Stimulated activated CD4-positive, alpha-beta T cell treated with anti-CD3 and anti-CD28 coated beads, Interleukin-1b, Interleukin-23, amount 100 ng/mL, for 48 hours (primary cell): Measurements from ENCODE around the gene PATL1.
A peak's percentile ranks its signal among the peaks of the same experiment; 100 is the strongest.
"Not testable (repeated sequence)": the region's sequence is repeated elsewhere in the genome, so short reads cannot be mapped to it uniquely, and the experiment has no call there.

Experiments
- DNase-seq: peaks from one replicate; pipeline ENCODE4 v3.0.0-alpha.2; 2020

The PATL1 gene, protein sequence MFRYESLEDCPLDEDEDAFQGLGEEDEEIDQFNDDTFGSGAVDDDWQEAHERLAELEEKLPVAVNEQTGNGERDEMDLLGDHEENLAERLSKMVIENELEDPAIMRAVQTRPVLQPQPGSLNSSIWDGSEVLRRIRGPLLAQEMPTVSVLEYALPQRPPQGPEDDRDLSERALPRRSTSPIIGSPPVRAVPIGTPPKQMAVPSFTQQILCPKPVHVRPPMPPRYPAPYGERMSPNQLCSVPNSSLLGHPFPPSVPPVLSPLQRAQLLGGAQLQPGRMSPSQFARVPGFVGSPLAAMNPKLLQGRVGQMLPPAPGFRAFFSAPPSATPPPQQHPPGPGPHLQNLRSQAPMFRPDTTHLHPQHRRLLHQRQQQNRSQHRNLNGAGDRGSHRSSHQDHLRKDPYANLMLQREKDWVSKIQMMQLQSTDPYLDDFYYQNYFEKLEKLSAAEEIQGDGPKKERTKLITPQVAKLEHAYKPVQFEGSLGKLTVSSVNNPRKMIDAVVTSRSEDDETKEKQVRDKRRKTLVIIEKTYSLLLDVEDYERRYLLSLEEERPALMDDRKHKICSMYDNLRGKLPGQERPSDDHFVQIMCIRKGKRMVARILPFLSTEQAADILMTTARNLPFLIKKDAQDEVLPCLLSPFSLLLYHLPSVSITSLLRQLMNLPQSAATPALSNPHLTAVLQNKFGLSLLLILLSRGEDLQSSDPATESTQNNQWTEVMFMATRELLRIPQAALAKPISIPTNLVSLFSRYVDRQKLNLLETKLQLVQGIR

DNA sequence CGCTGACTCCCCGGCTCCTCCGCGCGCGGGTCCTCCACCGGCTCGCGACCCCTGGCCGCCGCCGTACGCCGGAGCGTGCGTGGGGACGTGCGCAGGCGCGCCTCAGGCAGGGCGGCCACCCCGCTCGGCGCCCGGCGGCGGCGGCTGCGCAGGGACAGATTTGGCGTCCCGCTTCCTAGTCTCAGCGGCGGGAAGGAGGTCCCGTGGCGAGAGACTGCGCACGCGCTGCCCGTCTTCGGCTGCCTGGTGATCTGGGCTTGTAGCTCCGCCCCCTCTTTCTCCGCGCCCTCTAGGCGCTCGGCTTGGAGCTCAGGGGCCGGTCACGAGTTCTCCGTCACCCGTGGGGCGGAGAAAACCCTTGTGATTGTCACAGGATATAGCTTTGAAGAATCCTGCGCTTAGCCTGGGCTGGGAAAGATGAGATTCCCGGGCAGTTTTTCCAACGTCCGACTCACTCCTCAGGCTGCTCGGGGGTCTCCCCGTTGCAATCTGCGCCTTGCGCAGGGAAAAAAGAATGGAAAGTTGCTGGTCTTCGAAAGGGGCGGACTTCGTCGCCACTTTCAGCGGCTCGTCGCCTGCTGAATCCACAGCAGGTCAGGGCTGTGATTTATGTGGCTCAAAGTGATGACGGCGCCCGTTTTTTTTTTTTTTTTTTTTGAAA is at the start of gene PATL1:
Gene PATL1, minus strand, starts transcription at position 88 of the 661 bp plus-strand sequence. CDS start 142 bp downstream, outside the sequence.
- peak; percentile 99 for DNase-seq

- no peak for DNase-seq
Observed at GRCh38 chr11:59716051-59716450, 47.2 kb upstream of the PATL1 start.

DNA sequence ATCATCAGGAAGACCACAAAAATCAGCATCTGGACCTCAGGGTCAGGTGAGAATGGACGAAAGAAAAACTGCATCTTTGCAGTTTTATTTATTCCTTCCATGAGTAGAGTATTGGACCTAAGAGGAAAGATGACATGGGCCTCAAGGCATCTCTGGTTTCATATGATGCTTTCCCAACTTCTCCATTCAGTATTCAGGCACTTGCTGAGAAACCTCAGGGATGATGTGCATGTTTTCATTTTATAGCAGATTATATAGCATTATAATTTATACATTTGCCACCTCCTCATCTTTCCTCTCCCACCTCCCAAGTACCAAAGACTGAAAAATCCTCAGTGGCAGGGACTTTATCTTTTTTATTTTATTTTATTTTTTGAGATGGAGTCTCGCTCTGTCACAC is 44.9 kb upstream of the PATL1 start, which contains the start of gene OR10V1:
Gene OR10V1, minus strand, starts transcription at position 101 of the 400 bp plus-strand sequence. Its CDS starts 0 bp downstream, at position 101.
- DNase-seq, result no peak

GRCh38 chr11:59710136-59710847 is 41.5 kb upstream of the PATL1 start:
- no peak for DNase-seq

DNA sequence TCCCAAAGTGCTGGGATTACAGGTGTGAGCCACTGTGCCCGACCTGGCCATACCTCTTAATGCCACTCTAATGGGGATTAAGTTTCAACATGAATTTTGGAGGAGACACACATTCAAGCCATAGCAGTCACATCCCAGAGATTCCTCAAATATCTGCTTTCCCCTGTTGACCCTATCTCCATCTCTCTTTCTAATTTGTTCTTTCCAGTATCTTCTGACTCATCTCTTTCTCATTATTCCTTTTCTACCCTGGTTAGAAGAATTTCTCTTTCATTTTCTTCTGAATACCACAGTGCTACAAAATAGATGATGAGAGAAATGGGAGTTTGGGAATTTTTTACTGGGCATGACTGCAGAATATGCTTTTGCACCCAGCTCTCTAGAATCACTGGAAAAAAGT is 39.7 kb upstream of the PATL1 start:
- DNase-seq, result no peak

DNA sequence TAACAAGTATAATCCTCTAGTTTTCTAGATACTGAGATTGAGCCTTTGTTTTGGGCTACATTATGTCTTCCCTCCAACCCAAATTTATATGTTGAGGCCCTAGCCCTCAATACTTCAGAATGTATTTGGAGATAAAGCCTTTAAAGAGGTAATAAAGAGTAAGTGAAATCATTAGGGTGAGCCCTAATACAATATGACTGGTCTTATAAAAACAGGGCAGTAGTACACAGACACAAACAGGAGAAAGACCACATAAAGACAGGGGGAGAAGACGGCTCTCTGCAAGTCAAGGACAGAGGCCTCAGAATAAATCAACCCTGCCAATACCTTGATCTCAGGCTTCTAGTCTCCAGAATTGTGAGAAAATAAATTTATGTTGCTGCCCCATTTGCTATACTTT is 38.5 kb upstream of the PATL1 start:
- no peak for DNase-seq

DNA sequence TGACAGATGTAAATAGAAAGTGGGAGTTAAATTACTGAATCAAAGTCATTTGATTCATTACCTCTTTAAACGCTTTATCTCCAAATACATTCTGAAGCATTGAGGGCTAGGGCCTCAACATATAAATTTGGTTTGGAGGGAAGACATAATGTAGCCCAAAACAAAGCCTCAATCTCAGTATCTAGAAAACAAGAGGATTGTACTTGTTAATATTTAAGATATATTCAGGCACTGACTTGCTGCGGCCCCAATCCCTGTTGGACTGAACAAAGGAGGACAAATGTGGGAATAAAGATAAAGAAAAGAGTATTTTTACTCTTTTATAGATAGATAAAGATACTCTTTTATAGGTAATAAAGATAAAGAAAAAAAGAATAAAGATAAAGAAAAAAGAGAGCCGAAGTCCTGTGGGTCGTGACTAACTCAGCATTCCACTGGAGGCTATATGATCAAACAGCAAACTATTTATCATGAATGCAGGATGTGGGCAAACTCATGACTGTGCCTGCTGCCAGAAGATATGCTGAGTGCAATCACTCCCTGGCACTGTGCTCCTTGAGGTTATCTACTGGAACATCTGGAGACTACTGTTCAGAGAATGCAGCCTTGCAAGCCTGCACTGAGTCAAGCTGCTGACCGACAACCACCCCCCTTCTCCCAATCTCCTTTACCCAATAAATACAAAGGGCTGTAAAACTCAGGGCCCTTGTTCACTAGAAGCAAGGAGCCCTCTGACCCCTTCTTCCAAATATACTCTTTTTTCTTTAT is 37.9 kb upstream of the PATL1 start:
- no peak for DNase-seq

DNA sequence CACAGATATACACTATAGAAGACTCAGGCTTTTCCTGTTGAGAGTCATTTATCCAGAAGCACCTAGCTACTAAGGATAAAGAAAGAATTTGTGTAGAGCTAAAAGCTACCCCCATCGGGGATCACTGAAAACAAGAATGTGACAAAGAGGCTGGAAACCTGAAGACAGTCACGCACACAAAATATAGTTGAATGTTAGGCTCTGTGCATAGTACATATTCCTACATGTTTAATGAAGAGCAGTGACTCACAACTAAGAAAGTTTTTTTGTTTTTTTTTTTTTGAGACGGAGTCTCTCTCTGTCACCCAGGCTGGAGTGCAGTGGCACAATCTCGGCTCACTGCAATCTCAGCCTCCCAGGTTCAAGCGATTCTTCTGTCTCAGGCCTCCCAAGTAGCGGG is 36.5 kb upstream of the PATL1 start:
- no peak for DNase-seq

DNA sequence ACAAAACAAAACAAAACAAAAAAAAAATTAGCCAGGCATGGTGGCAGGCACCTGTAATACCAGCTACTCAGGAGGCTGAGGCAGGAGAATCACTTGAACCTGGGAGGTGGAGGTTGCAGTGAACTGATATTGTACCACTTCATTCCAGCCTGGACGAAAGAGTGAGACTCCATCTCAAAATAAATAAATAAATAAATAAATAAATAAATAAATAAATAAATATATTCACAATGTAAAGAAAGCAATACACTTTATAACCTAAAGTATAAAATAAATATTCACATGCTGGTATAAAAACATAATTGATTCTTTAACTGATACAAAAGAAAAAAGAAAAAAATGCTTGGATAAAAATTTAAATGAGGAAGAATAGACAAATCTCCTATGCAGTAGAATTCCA is 34.7 kb upstream of the PATL1 start:
- DNase-seq, result not testable (repeated sequence)

DNA sequence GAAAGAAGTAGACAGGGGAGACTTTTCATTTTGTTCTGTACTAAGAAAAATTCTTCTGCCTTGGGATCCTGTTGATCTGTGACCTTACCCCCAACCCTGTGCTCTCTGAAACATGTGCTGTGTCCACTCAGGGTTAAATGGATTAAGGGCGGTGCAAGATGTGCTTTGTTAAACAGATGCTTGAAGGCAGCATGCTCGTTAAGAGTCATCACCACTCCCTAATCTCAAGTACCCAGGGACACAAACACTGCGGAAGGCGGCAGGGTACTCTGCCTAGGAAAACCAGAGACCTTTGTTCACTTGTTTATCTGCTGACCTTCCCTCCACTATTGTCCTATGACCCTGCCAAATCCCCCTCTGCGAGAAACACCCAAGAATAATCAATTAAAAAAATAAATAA is 31.3 kb upstream of the PATL1 start:
- DNase-seq, result not testable (repeated sequence)

DNA sequence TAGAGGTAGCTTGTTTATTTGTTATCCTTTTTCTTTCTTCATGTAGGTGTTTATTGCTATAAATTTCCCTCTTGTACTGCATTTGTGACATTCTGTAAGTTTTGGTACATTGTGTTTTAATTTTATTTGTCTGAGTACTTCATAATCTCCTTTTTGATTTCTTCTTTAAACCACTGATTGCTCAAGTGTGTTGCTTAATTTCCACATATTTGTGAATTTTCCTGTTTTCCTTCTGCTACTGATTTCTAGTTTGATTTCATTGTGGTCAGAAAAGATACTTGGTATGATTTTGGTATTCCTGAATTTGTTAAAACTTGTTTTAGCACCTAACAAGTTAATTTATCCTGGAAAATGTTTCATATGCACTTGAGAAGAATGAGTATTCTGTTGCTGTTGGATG is 29.7 kb upstream of the PATL1 start:
- DNase-seq, result no peak

GRCh38 chr11:59692915-59693314 is 24.1 kb upstream of the PATL1 start:
- DNase-seq, result no peak

DNA sequence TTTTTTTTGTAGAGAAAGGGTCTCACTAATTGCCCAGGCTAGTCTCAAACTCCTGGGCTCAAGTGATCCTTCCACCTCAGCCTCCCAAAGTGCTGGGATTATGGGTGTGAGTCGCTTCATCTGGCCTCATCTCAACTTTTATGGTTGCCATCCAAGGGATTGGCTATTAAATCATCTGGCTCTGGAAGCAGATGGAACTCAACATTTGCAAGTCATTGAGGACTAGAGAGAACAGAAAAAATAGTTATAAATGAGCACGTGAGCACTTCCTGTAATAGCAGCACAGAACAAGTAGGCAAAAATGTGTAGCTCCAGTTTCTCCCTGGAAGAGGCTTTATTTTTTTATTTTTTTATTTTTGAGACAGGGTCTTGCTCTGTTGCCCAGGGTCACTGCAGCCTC is 22.3 kb upstream of the PATL1 start:
- DNase-seq, result no peak

- no peak for DNase-seq
Observed at GRCh38 chr11:59689015-59689414, 20.2 kb upstream of the PATL1 start.

GRCh38 chr11:59681260-59681725 is 12.5 kb upstream of the PATL1 start:
- DNase-seq, result not testable (repeated sequence)

GRCh38 chr11:59680287-59681154 is 11.7 kb upstream of the PATL1 start:
- DNase-seq, result peak; percentile 38

DNA sequence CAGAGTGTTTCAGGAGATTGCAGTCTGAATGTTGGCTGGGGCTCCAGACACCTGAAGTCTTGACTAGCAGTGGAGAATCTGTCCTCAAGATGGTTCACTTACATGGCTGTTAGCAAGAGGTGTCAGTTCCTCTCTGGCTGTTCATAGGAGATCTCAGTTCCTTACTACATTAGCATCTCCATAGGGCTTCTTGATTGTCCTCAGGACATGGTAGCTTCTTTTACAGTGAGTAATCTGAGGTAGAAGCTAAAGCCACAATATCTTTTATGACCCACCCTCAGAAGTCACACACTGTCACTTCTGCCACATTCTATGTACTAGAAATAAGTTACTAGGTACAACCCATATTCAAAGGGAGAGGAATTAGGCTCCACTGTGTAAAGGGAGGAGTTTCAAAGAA is 10.5 kb upstream of the PATL1 start:
- DNase-seq, result no peak

DNA sequence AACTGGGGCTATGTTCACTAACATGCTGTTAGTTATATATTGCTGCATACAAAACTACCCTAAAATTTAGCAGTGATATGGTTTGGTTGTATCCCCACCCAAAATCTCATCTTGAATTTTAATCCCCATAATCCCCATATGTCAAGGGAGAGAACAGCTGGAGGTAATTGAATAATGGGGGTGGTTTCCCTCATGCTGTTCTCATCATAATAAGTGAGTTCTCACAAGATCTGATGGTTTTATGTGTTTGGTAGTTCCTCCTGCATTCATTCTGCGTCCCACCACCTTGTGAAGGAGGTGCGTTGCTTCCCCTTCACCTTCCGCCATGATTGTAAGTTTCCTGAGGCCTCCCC is 10.0 kb upstream of the PATL1 start:
- DNase-seq, result no peak

- DNase-seq, result no peak
Observed at GRCh38 chr11:59678118-59678812, 9.4 kb upstream of the PATL1 start.

GRCh38 chr11:59676205-59676604 is 7.4 kb upstream of the PATL1 start:
- DNase-seq, result no peak
